ENCODE measurements around the gene PKHD1. TPM values are rescaled to one million over a fixed set of nuclear protein-coding genes. Genes with fewer than 3 reads are reported as not detected.
"Not testable (repeated sequence)": the region's sequence is repeated elsewhere in the genome, so short reads cannot be mapped to it uniquely, and the experiment has no call there.

Gene PKHD1
- total RNA-seq, 4 donors from 2014 or later, result 0.12 TPM; not detected in 3

- DNase-seq (ENCODE audit: low spot score) (no peak), ATAC-seq (ENCODE audit: low FRiP score) (no peak)
- TF ChIP-seq, protein P1, sequence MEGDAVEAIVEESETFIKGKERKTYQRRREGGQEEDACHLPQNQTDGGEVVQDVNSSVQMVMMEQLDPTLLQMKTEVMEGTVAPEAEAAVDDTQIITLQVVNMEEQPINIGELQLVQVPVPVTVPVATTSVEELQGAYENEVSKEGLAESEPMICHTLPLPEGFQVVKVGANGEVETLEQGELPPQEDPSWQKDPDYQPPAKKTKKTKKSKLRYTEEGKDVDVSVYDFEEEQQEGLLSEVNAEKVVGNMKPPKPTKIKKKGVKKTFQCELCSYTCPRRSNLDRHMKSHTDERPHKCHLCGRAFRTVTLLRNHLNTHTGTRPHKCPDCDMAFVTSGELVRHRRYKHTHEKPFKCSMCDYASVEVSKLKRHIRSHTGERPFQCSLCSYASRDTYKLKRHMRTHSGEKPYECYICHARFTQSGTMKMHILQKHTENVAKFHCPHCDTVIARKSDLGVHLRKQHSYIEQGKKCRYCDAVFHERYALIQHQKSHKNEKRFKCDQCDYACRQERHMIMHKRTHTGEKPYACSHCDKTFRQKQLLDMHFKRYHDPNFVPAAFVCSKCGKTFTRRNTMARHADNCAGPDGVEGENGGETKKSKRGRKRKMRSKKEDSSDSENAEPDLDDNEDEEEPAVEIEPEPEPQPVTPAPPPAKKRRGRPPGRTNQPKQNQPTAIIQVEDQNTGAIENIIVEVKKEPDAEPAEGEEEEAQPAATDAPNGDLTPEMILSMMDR (IDR thresholded peaks at IDR 0.05), result no peak
These were observed 103.8 kb downstream of the PKHD1 start for GRCh38 chr6:51983564-51983963.

DNA sequence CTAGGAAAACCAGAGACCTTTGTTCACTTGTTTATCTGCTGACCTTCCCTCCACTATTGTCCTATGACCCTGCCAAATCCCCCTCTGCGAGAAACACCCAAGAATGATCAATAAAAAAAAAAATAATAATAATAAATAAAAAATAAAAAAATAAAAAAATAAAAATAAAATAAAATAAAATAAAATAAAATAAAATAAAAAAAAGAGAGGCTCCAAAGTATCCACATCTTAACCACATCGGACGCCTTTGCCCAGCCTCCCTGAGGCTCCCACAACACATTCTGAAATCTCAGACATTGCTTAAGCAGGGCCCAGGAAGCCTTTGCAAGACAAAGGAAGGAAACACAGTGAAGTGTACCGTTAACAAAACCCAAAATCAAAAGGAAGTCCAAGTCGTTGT is 104.7 kb downstream of the PKHD1 start:
- not testable (repeated sequence) for ATAC-seq (ENCODE audit: low FRiP score); DNase-seq (ENCODE audit: low spot score)

DNA sequence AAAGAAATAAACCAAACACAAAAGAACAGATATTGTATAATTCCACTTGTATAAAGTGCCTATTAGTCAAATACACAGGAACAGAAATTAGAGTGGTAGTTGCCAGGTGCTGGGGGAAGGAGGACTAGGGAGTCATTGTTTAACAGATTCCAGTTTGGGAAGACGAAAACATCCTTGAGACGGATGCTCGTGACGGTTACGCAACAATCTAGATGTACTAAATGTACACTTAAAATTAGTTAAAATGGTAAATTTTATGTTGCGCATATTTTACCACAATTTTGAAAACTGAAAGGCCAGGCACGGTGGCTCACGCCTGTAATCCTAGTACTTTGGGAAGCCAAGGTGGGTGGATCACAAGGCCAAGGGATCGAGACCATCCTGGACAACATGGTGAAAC is 111.0 kb downstream of the PKHD1 start:
- TF ChIP-seq, protein P1 (IDR thresholded peaks at IDR 0.05), result no peak
- DNase-seq (ENCODE audit: low spot score) (no peak), ATAC-seq (ENCODE audit: low FRiP score) (no peak)

GRCh38 chr6:51972659-51973058 is 114.8 kb downstream of the PKHD1 start:
- TF ChIP-seq, protein P1 (IDR thresholded peaks at IDR 0.05), result no peak
- DNase-seq (ENCODE audit: low spot score) (no peak), ATAC-seq (ENCODE audit: low FRiP score) (no peak)

DNA sequence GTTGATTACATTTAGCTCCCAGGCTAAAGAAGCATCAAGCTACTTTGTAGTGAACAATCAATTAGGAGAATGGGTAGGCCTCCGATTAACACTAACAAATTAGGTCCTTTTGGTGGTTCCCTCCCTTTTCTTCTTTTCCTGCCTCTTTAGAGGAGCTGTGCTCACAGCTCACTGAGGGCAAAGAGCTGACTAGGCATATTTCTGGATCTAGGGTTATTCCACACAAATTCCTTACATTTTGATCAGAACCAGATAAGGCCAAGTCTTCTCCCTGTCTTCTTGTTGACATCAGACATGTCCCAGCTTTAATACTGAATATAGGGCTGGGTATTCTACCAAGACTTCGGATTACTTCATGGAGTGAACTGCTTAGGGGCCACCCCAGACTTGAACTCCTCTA is 119.1 kb downstream of the PKHD1 start:
- ATAC-seq (ENCODE audit: low FRiP score) (no peak), DNase-seq (ENCODE audit: low spot score) (no peak)
- TF ChIP-seq, protein P1 (IDR thresholded peaks at IDR 0.05), result no peak

GRCh38 chr6:51965222-51965801 is 122.1 kb downstream of the PKHD1 start:
- ATAC-seq (ENCODE audit: low FRiP score) (no peak), DNase-seq (ENCODE audit: low spot score) (no peak)
- TF ChIP-seq, protein P1 (IDR thresholded peaks at IDR 0.05), result no peak

- TF ChIP-seq, protein P1 (IDR thresholded peaks at IDR 0.05), result no peak
- ATAC-seq (ENCODE audit: low FRiP score) (no peak), DNase-seq (ENCODE audit: low spot score) (no peak)
These were observed 123.4 kb downstream of the PKHD1 start for GRCh38 chr6:51963980-51964379.

All from omental fat pad (tissue), 4 donors.